ENCODE results near the gene ZNF691.
"Not testable (repeated sequence)": the region's sequence is repeated elsewhere in the genome, so short reads cannot be mapped to it uniquely, and the experiment has no call there.

GRCh38 chr1:42859366-42859765 is 13.0 kb downstream of the ZNF691 start:
- TF ChIP-seq CTCF (IDR thresholded peaks at IDR 0.05); POLR2AphosphoS5 (IDR thresholded peaks at IDR 0.05; ENCODE audit: insufficient read depth in 1 of 2, low read depth in 1 of 2); POLR2A (IDR thresholded peaks at IDR 0.05): not testable (repeated sequence)
